Stimulated activated CD4-positive, alpha-beta T cell treated with anti-CD3 and anti-CD28 coated beads, Interleukin-15, amount 100 ng/mL, for 1 hour (primary cell): ENCODE data around the gene ATP10B.

Experiments used
- DNase-seq, 2 donors: peaks; one replicate each; pipeline ENCODE4 v3.0.0-alpha.2; 2020; ENCODE audit warnings: low read depth in 1 of 2, low spot score in 1 of 2

Gene ATP10B

DNA sequence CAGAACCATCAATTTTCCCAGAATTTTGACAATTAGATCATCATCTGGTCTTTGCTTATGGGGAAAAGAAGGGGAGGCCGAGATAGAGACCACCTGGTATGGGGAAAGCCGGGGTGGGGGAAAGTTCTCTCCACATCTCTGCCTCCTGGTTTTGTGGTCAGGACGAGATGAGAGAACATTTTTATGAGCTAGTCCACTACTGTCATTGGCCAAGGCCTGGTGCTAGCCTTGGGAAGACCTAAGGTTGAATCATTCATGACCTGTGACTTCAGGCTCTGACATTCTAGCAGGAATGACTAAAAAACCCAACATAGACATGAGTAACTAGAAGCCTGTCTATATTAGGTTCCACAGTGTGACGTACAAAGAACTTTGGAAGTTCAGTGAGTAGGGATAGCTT, 295.2 kb downstream of the ATP10B start:
- DNase-seq = no peak

DNA sequence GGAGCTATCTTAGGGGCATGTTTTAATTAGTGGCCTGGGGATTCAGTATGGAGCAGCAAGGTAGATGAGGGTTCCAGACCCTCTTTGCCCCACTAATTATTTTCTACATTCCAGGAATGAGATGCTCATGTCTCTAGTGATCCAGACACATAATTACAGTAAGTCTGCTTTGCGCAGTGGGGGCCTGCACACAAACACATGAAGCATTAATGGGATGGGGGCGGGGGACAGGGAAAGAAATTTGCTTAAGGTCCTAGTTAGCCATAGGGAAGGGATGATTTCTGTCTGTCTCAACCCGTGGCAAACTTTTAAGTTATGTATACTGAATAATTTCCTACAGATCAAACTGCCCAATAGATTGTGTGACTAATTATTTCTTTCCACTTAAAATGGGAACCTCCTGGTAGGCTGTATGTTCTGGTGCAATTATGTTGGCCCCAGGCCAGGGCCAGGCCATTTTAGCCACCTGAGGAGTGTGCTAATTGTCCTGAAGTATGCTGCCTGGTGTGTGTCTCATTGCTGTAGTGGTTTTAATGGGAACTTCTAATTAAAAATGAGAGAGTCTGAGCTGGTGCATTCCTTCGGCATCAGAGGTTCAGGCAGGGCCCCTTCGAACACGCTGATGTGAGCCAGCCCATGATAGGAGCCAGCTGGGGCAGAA, 295.9 kb downstream of the ATP10B start:
- no peak for DNase-seq

GRCh38 chr5:160555581-160555970, 296.4 kb downstream of the ATP10B start:
- no peak for DNase-seq

DNA sequence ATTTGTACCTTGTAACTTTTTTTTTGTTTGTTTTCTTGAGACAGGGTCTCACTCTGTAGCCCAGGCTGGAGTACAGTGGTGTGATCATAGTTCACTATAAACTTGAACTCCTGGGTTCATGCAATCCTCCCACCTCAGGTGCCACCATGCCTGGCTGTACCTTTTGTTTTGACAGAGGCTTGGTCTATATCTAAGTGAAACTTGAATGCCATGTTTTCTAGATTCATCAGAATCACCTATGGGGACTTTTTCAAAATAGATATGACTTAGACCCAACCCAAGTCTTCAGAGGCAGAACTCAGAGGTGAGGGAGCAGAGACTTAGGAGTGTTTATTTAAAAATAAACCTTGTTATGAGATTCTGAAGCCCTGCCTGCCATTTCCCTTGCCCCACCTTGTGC, 301.9 kb downstream of the ATP10B start:
- no peak for DNase-seq

GRCh38 chr5:160548949-160549645, 302.9 kb downstream of the ATP10B start:
- no peak for DNase-seq

DNA sequence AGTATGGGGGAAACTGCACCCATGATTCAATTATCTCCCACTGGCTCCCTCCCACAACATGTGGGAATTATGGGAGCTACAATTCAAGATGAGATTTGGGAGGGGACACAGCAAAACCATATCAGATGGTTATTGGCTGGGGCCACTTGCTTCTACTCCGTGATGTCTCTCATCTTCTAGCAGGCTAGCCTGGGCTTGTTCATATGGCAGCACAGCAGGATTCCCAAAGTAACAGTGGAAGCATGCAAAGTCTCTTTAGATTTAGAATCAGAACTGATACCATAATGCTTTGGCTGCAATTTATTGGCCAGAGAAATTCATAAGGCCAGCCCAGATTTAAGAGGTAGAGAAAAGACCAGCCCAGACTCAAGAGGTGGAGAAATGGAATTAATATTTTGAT, 304.1 kb downstream of the ATP10B start:
- DNase-seq = no peak

GRCh38 chr5:160547061-160547460, 304.9 kb downstream of the ATP10B start:
- no peak for DNase-seq

DNA sequence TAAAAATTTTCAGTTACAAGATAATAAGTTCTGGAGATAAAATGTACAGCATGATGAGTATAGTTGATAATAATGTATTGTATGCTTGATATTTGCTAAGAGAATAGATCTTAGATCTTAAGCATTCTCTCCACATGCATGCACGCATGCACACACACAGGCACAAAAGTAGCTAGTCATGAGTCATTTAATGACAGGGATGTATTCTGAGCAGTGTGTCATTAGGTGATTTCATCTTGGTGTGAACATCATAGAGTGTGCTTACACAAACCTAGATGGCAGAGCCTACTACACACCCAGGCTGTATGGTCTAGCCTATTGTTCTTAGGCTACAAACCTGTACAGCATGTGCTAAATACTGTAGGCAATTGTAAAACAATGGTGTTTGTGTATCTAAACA, 306.2 kb downstream of the ATP10B start:
- DNase-seq = no peak

- DNase-seq = no peak
Observed at GRCh38 chr5:160543395-160543794, 308.6 kb downstream of the ATP10B start.

DNA sequence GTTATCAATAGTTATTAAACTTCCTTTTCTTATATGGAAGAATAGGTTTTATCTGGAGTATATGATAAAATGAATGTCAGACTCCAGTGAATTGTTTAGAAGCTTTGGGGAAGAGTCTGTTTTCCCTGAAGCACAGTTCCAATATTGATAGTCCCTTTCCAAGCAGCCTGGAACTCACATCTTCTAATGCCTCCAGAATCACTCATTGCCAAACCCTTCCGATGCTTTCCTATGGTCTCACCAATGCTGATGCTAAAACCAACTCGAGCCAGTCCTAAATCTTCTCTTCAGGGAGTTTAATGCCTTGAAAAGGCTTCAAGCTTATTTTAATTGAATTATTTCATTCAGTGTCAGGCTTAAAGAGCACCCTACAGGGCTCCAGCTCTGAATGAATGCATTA, 309.2 kb downstream of the ATP10B start:
- DNase-seq = no peak

GRCh38 chr5:160542281-160542680, 309.7 kb downstream of the ATP10B start:
- DNase-seq = no peak

DNA sequence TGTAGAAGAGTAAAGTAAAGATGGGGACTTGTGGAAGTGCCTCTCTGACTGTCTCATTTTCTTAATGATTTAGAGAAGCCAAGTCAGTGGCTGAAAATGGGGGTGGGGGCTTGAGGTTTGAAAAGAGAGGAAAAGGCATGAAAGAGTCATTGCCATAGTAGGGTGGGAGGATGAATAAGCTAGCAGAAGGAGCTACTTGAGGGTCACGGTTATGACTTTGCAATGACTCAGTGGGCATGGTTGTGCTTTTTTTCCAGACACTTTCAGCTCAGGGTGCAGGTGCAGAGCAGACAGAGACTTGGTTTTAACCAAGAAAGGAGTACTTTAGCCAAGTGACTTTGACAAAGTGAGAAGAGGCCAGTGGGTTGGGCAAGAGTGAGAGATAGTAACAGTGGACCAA, 312.6 kb downstream of the ATP10B start:
- DNase-seq = no peak

DNA sequence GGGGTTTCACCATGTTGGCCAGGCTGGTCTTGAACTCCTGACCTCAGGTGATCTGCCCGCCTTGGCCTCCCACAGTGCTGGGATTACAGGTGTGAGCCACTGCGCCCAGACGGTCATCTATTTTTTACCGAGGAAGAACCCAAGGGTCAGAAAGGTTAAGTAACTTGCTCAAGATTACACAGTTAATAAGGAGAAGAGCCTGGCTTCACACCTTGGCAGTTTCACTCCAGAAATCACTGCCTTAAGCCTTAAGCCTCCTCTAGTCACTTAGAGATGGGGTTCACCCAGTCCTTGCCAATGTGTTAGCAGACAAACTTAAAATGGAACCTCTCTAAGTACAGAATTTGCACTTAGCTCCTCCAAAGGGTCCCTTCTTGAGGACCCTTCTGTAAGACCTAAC, 314.1 kb downstream of the ATP10B start:
- no peak for DNase-seq

DNA sequence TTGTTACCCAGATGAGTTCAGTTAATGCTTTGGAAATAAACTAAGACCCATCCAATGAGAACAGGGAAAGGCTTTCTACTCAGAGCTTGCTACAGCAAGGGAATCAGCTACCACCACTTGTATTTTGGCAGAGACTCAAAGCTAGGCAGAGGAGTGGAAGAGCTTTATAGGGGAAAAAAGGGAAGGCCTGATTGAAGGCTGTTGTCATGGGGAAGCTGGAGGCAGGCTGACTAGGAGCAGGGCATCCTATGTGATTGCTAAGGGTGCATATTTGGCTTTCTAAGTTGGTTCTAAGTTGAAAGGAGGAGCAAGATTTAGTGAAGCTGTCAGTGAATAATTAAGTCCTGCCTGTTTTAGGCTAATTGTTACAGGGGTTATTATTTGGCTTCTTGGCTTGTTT, 314.9 kb downstream of the ATP10B start:
- DNase-seq = no peak

GRCh38 chr5:160534914-160535313, 317.1 kb downstream of the ATP10B start:
- DNase-seq = no peak

GRCh38 chr5:160534125-160534524, 317.9 kb downstream of the ATP10B start:
- no peak for DNase-seq

GRCh38 chr5:160525471-160526261, 326.3 kb downstream of the ATP10B start:
- DNase-seq = no peak

GRCh38 chr5:160524827-160525226, 327.2 kb downstream of the ATP10B start:
- DNase-seq = no peak

DNA sequence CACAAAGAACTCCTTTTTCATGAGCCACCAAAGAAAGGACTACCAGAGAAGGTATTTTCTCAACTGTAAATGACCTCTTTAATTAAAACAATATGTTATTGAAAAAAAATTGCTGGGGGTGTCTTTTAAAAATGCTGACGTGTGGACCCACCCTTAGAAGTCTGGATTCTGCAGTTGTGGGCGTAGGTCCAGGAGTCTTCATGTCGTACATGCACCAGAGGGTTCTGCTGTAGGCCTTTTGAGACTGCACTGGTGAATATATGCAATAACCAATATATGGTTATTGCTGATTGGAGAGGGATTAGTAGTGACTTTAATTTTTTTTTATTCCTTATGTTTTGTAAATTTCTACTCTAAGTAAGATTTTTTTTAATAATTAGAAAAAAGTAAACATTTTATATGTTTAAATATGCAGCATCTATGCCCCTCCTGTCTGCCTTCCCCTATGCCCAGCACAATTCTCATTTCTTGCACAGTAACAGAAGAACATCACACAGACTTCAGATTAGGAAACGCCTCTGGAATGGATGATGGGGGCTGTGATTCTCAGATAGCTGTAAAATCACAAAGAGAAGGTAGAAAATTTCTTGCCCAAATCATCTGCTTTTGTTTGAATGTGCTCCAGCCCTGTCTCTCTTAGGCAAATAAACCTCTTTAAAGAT, 328.4 kb downstream of the ATP10B start:
- no peak for DNase-seq

DNA sequence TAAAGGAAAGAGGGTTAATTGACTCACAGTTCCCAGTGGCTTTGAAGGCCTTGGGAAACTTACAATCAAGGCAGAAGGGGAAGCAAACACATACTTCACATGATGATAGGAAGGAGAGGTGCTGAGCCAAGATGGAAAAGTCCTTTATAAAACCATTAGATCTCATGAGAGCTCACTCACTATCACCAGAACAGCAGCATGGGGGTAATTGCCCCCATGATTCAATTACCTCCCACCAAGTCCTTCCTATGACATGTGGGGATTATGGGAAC, 330.7 kb downstream of the ATP10B start:
- no peak for DNase-seq

GRCh38 chr5:160520609-160521391, 331.2 kb downstream of the ATP10B start:
- no peak for DNase-seq
